ENCODE results near the gene IMPDH2.

- TF ChIP-seq CTCF (IDR thresholded peaks at IDR 0.05; ENCODE audit: insufficient read depth, low read length) (no peak), POLR2AphosphoS5 (IDR thresholded peaks at IDR 0.05; ENCODE audit: low read depth) (no peak), GABPA (IDR thresholded peaks at IDR 0.05; ENCODE audit: low read depth) (no peak), REST (IDR thresholded peaks at IDR 0.05; ENCODE audit: insufficient replicate concordance, low read depth) (no peak), SPI1 (IDR thresholded peaks at IDR 0.05; ENCODE audit: borderline replicate concordance, low read depth) (no peak; the same call in 1 of the 2 replicates)
These were observed 21.2 kb downstream of the IMPDH2 start for GRCh38 chr3:49007771-49008528.

Measured in HL-60 (cell line).